GM19193 (cell line): ENCODE measurements around the gene IZUMO1.

ENCODE experiments used
- POLR2A ChIP-seq: IDR thresholded peaks from 4 replicates; pipeline ENCODE4 v1.6.1; 2011; ENCODE audit not compliant: insufficient read depth, insufficient read length; ENCODE audit errors: extremely low read depth

The IZUMO1 gene

GRCh38 chr19:48746738-48747575, at the start of gene IZUMO1:
Gene IZUMO1 (minus strand): TSS chr19:48746909. CDS start chr19:48745859, 1,050 bp downstream.
- TF ChIP-seq POLR2A, result no peak

- TF ChIP-seq POLR2A, result no peak
Measured at GRCh38 chr19:48795685-48796070, 49.0 kb upstream of the IZUMO1 start.

GRCh38 chr19:48795055-48795684, 48.5 kb upstream of the IZUMO1 start:
- peak; percentile 30 for TF ChIP-seq POLR2A

GRCh38 chr19:48794291-48794690, 47.6 kb upstream of the IZUMO1 start:
- no peak for TF ChIP-seq POLR2A

- TF ChIP-seq POLR2A, result no peak
Measured at GRCh38 chr19:48793271-48793670, 46.6 kb upstream of the IZUMO1 start.

GRCh38 chr19:48784527-48784926, 37.8 kb upstream of the IZUMO1 start:
- no peak for TF ChIP-seq POLR2A

GRCh38 chr19:48780631-48781391, 34.1 kb upstream of the IZUMO1 start:
- TF ChIP-seq POLR2A, result no peak

- TF ChIP-seq POLR2A, result no peak
Measured at GRCh38 chr19:48779636-48780035, 32.9 kb upstream of the IZUMO1 start.

GRCh38 chr19:48777720-48778119, 31.0 kb upstream of the IZUMO1 start:
- TF ChIP-seq POLR2A, result no peak

- no peak for TF ChIP-seq POLR2A
Measured at GRCh38 chr19:48777139-48777538, 30.4 kb upstream of the IZUMO1 start.

GRCh38 chr19:48772503-48772953, 25.8 kb upstream of the IZUMO1 start:
- no peak for TF ChIP-seq POLR2A

- no peak for TF ChIP-seq POLR2A
Measured at GRCh38 chr19:48770734-48771472, 24.2 kb upstream of the IZUMO1 start.

- no peak for TF ChIP-seq POLR2A
Measured at GRCh38 chr19:48770266-48770665, 23.6 kb upstream of the IZUMO1 start.

- no peak for TF ChIP-seq POLR2A
Measured at GRCh38 chr19:48768994-48769713, 22.4 kb upstream of the IZUMO1 start.
